ENCODE results near the gene CADM1. TPM values are rescaled to one million over a fixed set of nuclear protein-coding genes. Genes with fewer than 3 reads are reported as not detected.

Gene CADM1
- total RNA-seq, 1 experiment from 2014 or later, result 12.9 TPM

DNA sequence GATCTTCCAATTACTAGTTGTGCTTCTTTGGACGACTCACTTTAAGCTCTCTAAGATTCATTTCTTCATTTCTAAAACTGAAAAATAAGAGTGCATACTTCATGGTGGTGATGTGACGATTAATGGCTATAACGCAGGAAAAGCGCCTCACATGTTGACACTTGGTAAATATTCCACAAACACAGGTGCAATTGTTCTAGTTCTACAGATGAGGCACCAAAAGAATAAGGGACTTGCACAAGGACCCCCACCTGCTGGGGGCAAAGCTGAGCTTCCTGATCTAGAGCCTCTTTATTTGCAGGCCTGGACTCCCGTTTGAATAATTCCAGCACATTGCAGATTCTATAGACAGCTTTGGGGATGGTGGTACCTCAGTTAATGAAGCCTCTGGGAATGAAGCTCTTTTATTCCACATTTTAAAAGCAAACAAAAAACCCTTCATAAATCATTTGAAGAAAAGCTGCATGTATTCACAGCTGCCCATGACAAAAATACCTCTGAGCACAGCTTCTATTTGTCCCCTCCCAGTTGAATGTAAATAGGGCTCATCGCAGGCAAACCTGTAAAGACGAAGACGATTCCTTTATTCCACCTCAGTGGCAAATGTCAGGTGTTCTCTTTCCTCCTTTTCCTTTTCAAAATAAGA lies 14.9 kb upstream of the CADM1 start:
- Histone ChIP-seq H3K36me3 (ENCODE audit: insufficient read depth, low read length, poor library complexity, severe bottlenecking) (no peaks in the 10 kb centered on the region), H3K27ac (ENCODE audit: low read depth, low read length, poor library complexity, severe bottlenecking) (no peak overlapping the region), H3K27me3 (replicated peaks; ENCODE audit: insufficient read depth, low read depth, low read length, poor library complexity) (peaks cover 6% of the 10 kb centered on the region), H3K4me3 (ENCODE audit: low read depth, low read length, poor library complexity, severe bottlenecking) (no peak overlapping the region), H3K9me3 (ENCODE audit: low read depth, low read length, poor library complexity, severe bottlenecking) (no peaks in the 10 kb centered on the region), H3K4me1 (ENCODE audit: insufficient read depth, low read length, poor library complexity, severe bottlenecking) (no peaks in the 10 kb centered on the region)
- no peak for DNase-seq (ENCODE audit: low spot score)
- BruUV-seq (replicated peaks), result no TSS peak
- CTCF ChIA-PET, result no interaction called here
- POLR2A ChIA-PET (ENCODE audit: low non-redundant PET), result no interaction called here
- intact Hi-C loops (cut with micrococcal nuclease; ENCODE audit: unreplicated experiment), result no loop called here
- TF ChIP-seq CTCF (conservative IDR thresholded peaks at IDR 0.05; ENCODE audit: low read depth, low read length) (no peak), EZH2 (IDR thresholded peaks at IDR 0.05; ENCODE audit: borderline replicate concordance, low read depth, low read length, poor library complexity, severe bottlenecking) (no peak)

DNA sequence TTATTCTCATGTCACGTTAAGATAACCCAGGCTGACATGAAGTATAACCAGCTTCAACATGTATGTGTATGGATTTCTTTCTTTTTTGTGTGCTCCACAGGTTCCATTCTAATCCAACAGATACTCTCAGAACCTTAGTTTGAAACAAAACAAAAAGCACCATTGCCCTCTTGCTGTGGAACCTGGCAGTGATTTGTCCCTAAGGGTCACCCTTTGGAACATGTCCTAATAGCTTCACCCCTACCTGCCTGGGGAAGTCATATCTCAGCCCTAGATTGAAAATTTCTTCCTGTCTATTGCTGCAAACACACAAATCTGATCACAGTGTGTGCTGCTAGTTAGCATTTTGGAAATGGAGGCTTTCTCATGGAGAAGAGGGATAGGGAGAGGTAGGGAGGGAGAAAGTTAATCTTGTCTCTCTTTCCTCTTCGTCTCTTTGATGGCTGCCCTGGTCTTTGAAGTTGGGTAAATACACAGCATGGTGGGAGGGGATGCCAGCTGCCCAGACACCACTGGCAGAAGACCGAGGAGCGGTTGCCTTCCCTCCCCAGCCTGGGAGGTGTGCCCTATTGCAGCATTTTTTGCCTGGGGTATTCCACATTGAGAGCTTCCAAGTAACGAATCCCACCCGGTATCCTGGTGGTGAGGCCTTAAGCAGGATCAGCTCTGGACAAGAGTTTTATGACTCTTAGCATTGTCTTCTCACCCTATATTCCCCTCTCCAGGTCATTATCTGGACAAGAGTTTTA lies 11.6 kb upstream of the CADM1 start:
- Histone ChIP-seq H3K27me3 (replicated peaks; ENCODE audit: insufficient read depth, low read depth, low read length, poor library complexity) (no peaks in the 10 kb centered on the region), H3K9me3 (ENCODE audit: low read depth, low read length, poor library complexity, severe bottlenecking) (no peaks in the 10 kb centered on the region), H3K27ac (ENCODE audit: low read depth, low read length, poor library complexity, severe bottlenecking) (no peak overlapping the region), H3K36me3 (ENCODE audit: insufficient read depth, low read length, poor library complexity, severe bottlenecking) (no peaks in the 10 kb centered on the region), H3K4me3 (ENCODE audit: low read depth, low read length, poor library complexity, severe bottlenecking) (no peak overlapping the region), H3K4me1 (ENCODE audit: insufficient read depth, low read length, poor library complexity, severe bottlenecking) (no peaks in the 10 kb centered on the region)
- ChIA-PET CTCF (no interaction called here), POLR2A (ENCODE audit: low non-redundant PET) (no interaction called here)
- no TSS peak for BruUV-seq (replicated peaks)
- DNase-seq (ENCODE audit: low spot score), result no peak
- no peak for TF ChIP-seq EZH2 (IDR thresholded peaks at IDR 0.05; ENCODE audit: borderline replicate concordance, low read depth, low read length, poor library complexity, severe bottlenecking)
- no peak for TF ChIP-seq CTCF (conservative IDR thresholded peaks at IDR 0.05; ENCODE audit: low read depth, low read length)
- intact Hi-C loops (cut with micrococcal nuclease; ENCODE audit: unreplicated experiment), result no loop called here

GRCh38 chr11:115506954-115507675 lies 2.9 kb upstream of the CADM1 start:
- intact Hi-C loops (cut with micrococcal nuclease; ENCODE audit: unreplicated experiment), result no loop called here
- POLR2A ChIA-PET (ENCODE audit: low non-redundant PET), result interaction anchor here (0.7 kb wide), 1 partner anchor 25 kb away, joined by 5 read pairs; no protein-coding TSS in a partner anchor

More at GRCh38 chr11:115506954-115507675, 2.9 kb upstream of the CADM1 start:
- Histone ChIP-seq H3K4me1 (ENCODE audit: insufficient read depth, low read length, poor library complexity, severe bottlenecking) (peaks cover 18% of the 10 kb centered on the region), H3K4me3 (ENCODE audit: low read depth, low read length, poor library complexity, severe bottlenecking) (no peak overlapping the region), H3K27ac (ENCODE audit: low read depth, low read length, poor library complexity, severe bottlenecking) (no peak overlapping the region), H3K36me3 (ENCODE audit: insufficient read depth, low read length, poor library complexity, severe bottlenecking) (no peaks in the 10 kb centered on the region), H3K9me3 (ENCODE audit: low read depth, low read length, poor library complexity, severe bottlenecking) (no peaks in the 10 kb centered on the region), H3K27me3 (replicated peaks; ENCODE audit: insufficient read depth, low read depth, low read length, poor library complexity) (peaks cover 48% of the 10 kb centered on the region)
- TF ChIP-seq EZH2 (IDR thresholded peaks at IDR 0.05; ENCODE audit: borderline replicate concordance, low read depth, low read length, poor library complexity, severe bottlenecking) (no peak), CTCF (conservative IDR thresholded peaks at IDR 0.05; ENCODE audit: low read depth, low read length) (no peak)
- CTCF ChIA-PET, result no interaction called here
- no TSS peak for BruUV-seq (replicated peaks)
- DNase-seq (ENCODE audit: low spot score), result no peak
